PFSK-1 (cell line): ENCODE measurements around the gene PRM3.

ENCODE experiments used
- POLR2AphosphoS5 ChIP-seq: IDR thresholded peaks from 2 replicates; pipeline ENCODE4 v1.6.1; 2012; ENCODE audit warnings: low read depth, mild to moderate bottlenecking, control low read depth, low read length, moderate library complexity
- SIN3A ChIP-seq: IDR thresholded peaks from 2 replicates; pipeline ENCODE4 v1.6.1; 2012; ENCODE audit warnings: mild to moderate bottlenecking, low read length, moderate library complexity, borderline replicate concordance; ENCODE audit not compliant: insufficient read depth
- TF ChIP-seq, protein P1 (sequence below), 2 experiments: IDR thresholded peaks; 2 replicates each; pipeline versions ENCODE4 v1.6.1 to v1.8.0; 2011 to 2012; ENCODE audit warnings: low read depth in 2 of 2, low read length in 2 of 2, control low read depth in 1 of 2, inconsistent platforms in 1 of 2, mild to moderate bottlenecking in 1 of 2, moderate library complexity in 1 of 2; ENCODE audit not compliant: insufficient read depth in 1 of 2

GRCh38 chr16:11248133-11248532 lies 25.3 kb downstream of the PRM3 start:
- TF ChIP-seq POLR2AphosphoS5 (no peak), SIN3A (no peak)
- TF ChIP-seq, protein P1, sequence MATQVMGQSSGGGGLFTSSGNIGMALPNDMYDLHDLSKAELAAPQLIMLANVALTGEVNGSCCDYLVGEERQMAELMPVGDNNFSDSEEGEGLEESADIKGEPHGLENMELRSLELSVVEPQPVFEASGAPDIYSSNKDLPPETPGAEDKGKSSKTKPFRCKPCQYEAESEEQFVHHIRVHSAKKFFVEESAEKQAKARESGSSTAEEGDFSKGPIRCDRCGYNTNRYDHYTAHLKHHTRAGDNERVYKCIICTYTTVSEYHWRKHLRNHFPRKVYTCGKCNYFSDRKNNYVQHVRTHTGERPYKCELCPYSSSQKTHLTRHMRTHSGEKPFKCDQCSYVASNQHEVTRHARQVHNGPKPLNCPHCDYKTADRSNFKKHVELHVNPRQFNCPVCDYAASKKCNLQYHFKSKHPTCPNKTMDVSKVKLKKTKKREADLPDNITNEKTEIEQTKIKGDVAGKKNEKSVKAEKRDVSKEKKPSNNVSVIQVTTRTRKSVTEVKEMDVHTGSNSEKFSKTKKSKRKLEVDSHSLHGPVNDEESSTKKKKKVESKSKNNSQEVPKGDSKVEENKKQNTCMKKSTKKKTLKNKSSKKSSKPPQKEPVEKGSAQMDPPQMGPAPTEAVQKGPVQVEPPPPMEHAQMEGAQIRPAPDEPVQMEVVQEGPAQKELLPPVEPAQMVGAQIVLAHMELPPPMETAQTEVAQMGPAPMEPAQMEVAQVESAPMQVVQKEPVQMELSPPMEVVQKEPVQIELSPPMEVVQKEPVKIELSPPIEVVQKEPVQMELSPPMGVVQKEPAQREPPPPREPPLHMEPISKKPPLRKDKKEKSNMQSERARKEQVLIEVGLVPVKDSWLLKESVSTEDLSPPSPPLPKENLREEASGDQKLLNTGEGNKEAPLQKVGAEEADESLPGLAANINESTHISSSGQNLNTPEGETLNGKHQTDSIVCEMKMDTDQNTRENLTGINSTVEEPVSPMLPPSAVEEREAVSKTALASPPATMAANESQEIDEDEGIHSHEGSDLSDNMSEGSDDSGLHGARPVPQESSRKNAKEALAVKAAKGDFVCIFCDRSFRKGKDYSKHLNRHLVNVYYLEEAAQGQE (IDR thresholded peaks at IDR 0.05; ENCODE audit: insufficient read depth in 1 of 2, low read depth in 2 of 2, low read length in 2 of 2): no peak
